ENCODE measurements around the gene NPB.

NPB gene

GRCh38 chr17:81927653-81928543 is 25.9 kb downstream of the NPB start, which contains the start of gene MAFG:
Gene MAFG (minus strand): TSS chr17:81927735. CDS start chr17:81923185, 4,550 bp downstream.
- peak; percentile 89 for DNase-seq

DNA sequence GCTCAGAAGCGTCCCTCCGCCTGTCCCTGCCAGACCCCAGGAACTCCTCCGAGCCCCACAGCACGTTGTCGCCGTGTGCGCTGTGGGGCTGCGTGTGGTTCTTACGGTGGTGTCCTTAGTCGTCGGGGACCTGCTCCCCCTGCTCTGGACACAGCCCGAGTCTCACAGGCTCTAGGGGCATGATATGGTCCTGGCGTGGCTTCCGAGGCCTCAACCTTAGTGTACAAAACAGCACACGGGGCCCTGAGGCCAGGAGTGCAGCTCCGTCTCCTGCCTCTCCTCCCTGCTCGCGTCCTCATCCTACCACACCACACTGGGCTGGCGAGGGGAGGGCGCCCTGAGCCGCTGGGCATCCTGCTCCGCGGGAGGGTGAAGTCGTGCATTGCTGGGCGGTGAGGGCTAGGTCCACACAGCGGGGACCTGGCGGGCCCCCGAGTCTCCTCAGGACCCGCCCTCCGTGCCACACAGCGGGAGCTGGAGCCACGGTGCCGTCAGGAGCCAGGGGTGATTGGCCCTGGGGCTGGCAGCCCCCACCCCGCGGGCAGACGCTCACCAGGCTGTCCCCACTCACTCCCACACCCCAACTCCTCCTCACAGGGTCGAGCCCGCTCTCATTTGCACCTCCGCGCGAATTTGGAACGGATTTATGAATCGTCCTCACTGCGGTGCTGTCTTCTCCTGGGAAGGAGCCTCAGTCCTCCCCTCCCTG is 26.7 kb downstream of the NPB start:
- no peak for DNase-seq

GRCh38 chr17:81929253-81930141 is 27.5 kb downstream of the NPB start:
- no peak for DNase-seq

DNA sequence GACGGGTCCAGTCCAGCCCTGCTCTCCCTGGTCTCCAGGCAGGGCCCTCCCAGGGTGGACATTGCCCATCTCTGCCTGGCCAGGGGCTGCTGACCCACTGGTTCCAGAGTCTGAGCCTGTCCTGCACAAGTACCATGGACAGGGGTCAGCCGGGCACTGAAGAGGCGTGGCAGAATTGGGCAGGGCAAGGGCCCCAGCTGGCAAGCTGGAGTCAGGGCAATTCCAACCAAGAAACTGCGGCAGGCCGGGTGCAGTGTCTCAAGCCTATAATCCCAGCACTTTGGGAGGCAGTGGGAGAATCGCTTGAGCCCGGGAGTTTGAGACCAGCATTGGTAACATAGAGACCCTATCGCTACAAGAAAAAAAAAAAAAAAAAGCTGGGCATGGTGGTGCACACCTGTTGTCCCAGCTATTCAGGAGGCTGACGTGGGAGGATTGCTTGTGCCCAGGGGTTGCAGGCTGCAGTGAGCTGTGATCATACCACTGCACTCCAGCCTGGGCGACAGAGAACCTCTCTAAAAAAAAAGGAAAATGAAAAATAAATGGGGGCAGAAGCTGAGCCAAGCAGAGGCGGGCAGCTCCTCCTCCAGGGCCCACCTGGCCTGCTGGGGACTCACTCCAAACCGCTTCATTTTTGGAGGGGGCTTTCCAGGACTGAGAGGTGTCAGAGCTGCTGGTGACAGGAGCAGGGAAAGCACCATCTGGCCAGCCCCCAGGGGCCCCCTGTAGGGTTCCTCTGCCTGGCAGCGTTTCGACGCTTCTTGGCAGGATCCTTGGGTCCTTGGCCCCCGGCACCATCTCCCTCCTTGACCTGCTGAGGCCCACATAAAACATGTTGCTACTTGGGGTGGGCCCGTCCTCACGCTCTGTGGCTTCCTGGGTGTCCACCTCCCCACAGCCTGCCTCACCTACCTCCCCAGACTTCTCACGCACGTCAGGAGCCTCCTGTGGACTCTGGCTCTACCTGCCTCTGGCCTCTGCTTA is 28.4 kb downstream of the NPB start:
- DNase-seq, result no peak

DNA sequence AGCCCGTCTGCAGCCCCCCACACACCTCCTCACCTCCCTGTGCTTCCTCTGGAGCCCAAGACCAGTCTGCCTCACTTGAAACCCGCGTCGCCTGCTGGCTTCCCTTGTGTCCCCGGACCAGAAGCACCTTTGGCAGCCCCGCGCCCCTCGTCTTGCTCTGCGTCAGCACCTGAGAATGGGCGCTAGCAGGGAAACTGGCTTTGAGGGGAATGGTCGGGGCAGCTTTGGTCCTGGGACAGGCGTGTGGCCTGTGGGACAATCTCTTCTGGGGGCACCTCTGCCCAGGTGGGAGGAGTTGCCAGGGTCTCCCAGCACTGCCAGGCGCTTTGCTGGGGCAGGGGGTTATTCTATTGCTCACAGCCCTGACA is 29.1 kb downstream of the NPB start:
- DNase-seq, result no peak

DNA sequence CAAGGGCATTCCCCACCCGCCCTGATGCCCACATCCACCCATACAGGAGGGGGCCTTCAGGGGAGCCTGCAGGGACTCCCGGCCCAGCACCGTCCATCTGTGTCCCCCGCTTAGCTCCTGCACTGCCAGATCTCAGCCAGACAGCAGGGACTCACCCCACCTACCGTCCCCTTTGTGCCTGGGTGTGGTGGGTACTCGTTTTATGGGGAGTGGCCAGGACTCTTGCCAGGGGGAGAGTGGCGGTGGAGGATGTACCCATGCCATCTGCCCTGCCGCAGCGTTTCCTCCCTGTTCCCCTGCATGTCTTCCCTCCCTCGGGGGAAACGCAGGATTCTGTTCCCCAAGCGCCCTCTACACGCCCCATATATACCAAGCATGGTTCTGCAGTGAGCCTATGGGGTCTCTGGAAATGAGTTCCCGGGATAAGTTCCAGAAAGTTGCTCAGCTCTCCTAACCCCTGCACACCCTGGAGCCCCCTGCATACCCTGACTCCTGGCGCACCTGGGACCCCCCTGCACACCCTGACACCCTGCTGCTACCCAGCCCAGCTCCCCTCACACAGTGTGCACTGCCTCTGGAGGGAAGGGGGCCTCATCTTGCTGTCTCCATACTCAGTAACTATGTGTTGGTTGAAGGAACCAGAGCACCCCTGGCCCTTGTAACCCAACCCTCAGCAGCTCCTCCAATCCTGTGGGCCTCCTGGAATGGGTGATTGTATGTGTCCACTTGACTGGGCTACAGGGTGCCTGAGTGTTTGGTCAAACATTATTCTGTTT is 29.7 kb downstream of the NPB start:
- DNase-seq, result no peak

DNA sequence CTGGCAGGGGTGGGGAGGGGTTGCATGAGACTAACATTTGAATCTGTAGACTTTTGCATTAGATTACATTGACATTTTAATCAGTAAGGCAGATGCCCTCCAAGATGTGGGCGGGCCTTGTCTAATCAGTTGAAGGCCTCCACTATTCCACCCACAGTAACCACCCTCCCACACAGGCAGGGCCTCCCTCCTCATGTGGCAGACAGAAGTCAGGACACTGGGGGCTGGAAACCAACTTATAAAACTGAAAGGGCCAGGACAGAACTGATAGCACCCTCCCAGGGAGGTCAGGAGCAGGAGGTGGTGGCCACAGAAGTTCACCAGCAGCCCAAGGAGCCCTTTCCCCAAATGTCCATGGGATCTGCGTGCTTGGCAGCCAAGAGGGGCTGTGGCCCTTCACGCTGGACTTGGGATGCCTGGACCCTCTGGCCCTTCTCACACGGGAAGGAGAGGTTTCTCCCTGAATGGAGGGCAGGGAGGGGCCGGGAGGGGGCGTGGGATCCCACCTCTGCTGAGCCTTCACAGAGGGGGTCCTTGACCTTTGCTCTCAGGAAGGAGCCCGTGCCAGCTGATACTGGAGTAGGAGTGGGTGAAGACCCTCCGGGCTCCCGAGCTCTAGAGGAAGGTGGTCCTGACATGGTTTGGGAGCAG is 30.4 kb downstream of the NPB start:
- DNase-seq, result no peak

DNA sequence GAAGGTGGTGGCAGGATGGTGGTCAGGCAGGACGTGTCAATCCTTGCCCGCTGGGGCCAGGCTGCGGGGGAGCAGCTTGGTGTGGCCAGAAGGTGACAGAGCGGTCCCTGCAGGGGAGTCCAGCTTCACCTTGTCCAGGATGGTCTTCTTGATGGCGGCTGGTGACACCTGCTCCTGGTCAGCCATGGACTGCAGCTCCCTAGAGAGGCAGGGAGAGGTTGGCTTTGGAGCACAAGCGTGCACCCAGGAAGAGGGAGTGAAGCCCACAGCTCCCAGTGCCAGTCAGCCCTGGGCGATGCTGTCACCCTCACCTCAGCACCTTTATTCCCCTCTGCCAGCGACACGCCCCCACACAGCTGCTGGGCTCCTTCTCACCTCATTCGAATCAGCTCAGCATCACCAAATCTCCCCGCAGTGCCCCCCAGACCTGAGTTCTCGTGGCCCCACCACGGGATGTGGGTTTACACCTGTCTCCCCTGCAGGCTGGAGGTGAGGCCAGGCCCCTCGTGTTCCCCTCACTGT is 31.2 kb downstream of the NPB start:
- no peak for DNase-seq

DNA sequence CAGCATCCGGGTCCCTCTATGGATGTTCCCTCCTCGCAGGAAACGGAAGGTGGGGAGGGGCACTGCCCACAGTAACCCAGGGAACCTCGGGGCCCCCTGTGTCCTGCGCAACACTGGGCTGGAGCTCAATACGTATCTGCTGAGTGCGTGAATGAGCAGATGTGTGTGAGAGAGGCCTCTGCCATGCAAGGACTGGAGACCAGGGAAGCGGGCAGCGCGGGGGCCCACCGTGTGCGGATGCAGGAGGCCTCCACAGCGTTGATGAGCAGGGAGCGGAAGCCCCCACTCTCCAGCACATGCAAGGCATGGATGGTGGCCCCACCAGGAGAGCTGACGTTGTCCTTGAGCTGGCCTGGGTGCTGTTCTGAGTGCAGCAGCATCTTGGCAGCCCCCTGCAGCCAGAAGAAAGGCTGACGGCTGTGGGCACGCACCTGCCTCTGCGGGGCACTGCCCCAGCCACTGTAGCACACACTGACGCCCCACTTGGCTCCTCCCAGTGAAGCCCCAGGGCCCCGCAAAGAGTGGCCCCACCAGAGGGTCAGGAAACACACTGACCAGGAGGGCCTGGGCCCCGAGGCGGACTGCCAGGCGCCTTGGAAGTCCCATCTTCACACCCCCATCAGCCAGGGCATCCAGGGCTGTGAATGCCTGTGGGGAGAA is 32.2 kb downstream of the NPB start:
- no peak for DNase-seq

DNA sequence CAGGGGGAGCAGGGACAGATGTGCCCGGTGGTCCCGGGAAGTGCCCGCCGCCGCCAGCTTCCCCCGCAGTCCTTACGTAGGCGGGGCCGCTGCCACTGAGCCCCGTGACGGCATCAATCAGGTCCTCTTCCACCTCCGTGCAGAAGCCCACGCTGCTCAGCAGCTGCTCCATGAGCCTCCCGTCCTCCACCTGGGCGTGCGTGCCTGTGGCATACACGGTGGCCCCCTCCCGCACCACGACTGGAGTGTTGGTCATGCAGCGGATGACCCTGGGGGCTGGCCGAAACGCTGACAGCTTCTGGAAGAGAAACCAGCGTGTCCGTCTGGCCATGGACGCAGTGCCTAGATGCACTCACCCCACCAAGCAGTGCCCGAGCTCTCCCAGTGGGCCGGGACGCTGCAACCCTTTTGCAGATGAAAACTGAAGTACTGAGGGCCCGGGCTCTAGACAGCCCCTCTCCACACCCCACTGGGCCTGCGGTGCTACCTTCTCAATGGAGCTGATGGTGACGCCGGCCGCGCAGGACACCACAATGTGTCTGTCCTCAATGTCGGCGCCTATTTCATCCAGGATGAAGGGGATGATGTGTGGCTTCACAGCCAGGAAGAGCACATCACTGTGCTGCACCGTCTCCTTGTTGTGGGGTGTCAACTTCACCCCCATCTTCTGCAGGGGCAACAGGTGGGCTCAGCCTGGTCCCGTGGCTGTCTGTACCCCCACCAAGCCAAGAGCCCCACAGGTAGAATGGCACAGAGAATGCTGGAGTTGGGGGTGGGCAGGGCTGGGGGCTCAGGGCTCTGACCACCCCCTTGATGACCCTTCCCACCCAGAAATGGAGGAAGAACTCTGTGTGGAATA is 33.0 kb downstream of the NPB start:
- no peak for DNase-seq

- no peak for DNase-seq
Observed at GRCh38 chr17:81935709-81936084, 33.7 kb downstream of the NPB start.

DNA sequence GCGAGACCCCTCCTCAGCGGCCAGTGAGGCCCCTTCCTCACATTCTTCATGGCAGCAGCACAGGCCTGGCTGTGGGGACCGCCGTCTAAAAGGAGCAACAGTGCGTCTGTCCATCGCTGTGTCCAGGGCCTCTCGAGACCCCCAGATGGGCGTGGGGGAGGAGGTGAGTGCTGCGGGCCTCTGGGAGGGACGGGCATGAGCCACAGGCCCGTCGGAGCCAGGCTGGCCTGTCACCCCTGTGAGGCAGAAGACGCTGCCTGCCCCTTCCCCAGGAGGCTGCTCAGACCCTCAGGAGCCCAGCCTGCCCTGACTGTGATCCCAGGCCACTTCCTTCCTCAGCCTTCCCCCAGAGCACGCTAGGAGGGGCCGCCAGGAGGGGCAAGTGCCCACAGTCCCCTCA is 37.2 kb downstream of the NPB start:
- no peak for DNase-seq

- DNase-seq, result no peak
Observed at GRCh38 chr17:81939881-81940385, 37.9 kb downstream of the NPB start.

GRCh38 chr17:81940538-81941483 is 38.8 kb downstream of the NPB start:
- DNase-seq, result no peak

DNA sequence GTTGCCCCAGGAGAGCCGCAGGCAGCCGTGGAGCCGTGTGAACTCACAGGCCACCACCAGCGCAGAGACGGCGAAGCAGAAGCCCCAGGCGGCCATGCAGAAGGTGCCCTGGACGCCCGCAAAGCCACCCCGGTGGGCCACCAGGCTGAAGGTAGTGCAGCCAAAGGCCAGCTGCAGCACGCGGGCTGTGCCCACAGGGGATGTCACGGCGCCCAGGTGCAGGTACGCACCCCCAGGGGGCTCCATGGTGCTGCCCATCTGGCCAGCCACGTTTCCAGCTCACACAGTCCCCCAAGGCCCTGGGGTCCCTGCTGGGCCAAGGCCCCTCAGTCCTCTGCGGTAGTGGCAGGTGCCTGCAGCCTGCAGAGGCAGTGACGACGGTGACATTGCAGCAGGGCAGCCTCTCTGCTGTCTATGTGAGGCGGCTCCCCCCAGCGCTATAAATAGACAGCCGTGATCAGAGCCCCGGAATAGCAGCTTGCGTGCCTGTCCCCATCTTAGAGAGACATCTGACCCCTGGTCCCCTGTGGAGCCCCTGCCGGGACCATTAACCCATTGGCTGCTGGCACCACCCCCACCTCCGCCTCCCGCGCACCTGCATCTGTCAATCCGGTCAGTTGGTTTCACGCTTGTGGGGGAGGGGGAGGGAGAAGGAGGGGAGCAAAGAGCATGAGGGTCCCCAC is 39.6 kb downstream of the NPB start:
- DNase-seq, result no peak

- DNase-seq, result no peak
Observed at GRCh38 chr17:81942167-81942553, 40.1 kb downstream of the NPB start.

DNA sequence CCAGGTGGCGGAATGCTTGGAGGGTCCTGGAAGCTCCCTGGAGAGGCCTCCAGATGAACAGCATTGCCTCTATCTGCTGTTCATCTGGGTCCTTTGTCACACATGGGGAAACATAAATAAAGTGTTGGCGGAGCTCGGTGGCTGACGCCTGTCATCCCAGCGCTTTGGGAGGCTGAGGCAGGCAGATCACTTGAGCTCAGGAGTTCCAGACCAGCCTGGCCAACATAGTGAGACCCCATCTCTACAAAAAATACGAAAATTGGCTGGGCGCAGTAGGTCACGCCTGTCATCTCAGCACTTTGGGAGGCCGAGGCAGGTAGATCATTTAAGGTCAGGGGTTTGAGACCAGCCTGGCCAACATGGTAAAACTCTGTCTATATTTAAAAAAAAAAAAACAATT is 42.8 kb downstream of the NPB start:
- DNase-seq, result no peak
